PFSK-1 (cell line): ENCODE results near the gene FMNL1.

Source experiments
- FOXP2 ChIP-seq: optimal IDR thresholded peaks from 2 replicates; pipeline ENCODE3; 2011; ENCODE audit warnings: borderline replicate concordance, control low read depth, inconsistent platforms; ENCODE audit not compliant: insufficient read depth; ENCODE audit errors: extremely low read length, extremely low read depth
- POLR2AphosphoS5 ChIP-seq: IDR thresholded peaks from 2 replicates; pipeline ENCODE4 v1.6.1; 2012; ENCODE audit warnings: low read depth, mild to moderate bottlenecking, control low read depth, low read length, moderate library complexity
- REST ChIP-seq, 2 experiments: IDR thresholded peaks; 2 replicates each; pipeline versions ENCODE4 v1.6.1 to v1.8.0; 2011 to 2012; ENCODE audit warnings: low read depth in 2 of 2, low read length in 2 of 2, control low read depth in 1 of 2, inconsistent platforms in 1 of 2, mild to moderate bottlenecking in 1 of 2, moderate library complexity in 1 of 2; ENCODE audit not compliant: insufficient read depth in 1 of 2
- SIN3A ChIP-seq: IDR thresholded peaks from 2 replicates; pipeline ENCODE4 v1.6.1; 2012; ENCODE audit warnings: mild to moderate bottlenecking, low read length, moderate library complexity, borderline replicate concordance; ENCODE audit not compliant: insufficient read depth
- TAF1 ChIP-seq: IDR thresholded peaks from 2 replicates; pipeline ENCODE4 v1.6.1; 2012; ENCODE audit warnings: low read length, control low read depth, borderline replicate concordance; ENCODE audit not compliant: insufficient read depth

Gene FMNL1

DNA sequence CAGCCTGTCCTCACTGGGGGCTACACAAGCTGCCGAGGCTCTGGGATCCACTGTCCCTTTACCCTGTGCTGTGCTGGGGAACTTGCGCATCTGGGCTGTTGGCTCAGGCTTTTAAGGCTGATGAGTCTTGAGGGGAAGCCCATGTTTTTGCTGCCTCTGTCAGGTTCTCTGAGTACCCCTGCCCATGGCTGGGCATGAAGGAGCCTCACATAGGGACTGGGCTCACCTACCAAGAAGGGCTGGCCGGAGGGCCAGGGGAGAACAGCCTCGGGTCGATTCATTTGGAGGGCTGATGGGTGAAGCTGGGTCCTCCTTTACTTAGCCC is 14.6 kb downstream of the FMNL1 start:
- TF ChIP-seq FOXP2 = no peak

GRCh38 chr17:45237686-45238085 is 16.0 kb downstream of the FMNL1 start:
- TF ChIP-seq POLR2AphosphoS5 (no peak), TAF1 (no peak), REST (IDR thresholded peaks at IDR 0.05; ENCODE audit: insufficient read depth in 1 of 2, low read depth in 2 of 2, low read length in 2 of 2) (no peak), FOXP2 (no peak)

DNA sequence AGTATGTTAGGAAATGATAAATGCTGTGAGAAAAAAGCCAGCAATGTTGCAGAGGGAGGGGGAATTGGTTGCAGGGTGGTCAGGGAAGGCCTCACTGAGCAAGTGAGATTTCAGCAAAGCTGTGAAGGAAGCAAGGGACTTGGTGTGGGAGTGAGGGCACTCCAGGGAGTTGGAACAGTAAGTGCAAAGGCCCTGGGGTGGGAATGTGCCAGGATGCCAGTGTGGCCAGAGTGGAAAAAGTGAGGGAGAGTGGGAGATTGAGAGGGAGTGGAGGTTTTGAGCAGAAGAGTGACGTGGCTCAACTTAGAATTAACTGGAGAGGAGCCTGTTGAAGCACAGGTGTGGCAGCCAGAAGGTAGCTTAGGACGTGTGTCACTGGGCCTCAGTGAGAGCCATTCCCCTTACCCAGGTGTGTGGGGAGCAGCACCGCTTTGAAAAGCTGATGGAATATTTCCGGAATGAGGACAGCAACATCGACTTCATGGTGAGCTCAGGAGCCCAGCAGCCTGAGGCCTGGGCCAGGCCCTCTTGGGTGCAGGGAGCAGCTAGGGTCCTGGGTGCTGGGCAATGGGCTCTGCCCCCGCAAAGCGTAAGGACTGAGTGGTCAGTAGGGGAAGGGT is 16.6 kb downstream of the FMNL1 start:
- TF ChIP-seq SIN3A (no peak), FOXP2 (no peak), REST (IDR thresholded peaks at IDR 0.05; ENCODE audit: insufficient read depth in 1 of 2, low read depth in 2 of 2, low read length in 2 of 2) (no peak), POLR2AphosphoS5 (no peak), TAF1 (no peak)

GRCh38 chr17:45240905-45241327 is 19.2 kb downstream of the FMNL1 start:
- TF ChIP-seq SIN3A = no peak
- no peak for TF ChIP-seq TAF1
- no peak for TF ChIP-seq POLR2AphosphoS5
- no peak for TF ChIP-seq REST (IDR thresholded peaks at IDR 0.05; ENCODE audit: insufficient read depth in 1 of 2, low read depth in 2 of 2, low read length in 2 of 2)
- no peak for TF ChIP-seq FOXP2

DNA sequence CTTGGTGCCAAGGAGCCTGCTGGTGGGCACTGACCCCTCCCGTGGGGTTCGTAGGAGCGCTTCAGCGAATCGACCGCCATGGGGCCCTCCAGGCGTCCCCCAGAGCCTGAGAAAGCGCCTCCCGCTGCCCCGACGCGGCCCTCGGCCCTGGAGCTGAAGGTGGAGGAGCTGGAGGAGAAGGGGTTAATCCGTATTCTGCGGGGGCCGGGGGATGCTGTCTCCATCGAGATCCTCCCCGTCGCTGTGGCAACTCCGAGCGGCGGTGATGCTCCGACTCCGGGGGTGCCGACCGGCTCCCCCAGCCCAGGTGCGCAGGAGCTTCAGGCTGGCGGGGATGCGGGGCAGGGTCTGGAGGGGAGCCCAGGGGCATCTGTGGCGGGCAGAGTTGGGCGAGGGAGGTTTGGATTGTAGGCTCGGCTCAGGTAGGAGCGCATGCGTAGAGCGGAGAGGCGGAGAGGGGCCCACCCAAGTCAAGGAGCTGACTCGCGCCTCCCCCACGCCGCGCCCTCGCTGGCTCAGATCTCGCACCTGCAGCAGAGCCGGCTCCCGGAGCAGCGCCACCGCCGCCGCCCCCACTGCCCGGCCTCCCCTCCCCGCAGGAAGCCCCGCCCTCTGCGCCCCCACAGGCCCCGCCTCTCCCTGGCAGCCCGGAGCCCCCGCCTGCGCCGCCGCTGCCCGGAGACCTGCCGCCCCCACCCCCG is 19.8 kb downstream of the FMNL1 start:
- no peak for TF ChIP-seq POLR2AphosphoS5
- TF ChIP-seq TAF1 = no peak
- TF ChIP-seq REST (IDR thresholded peaks at IDR 0.05; ENCODE audit: insufficient read depth in 1 of 2, low read depth in 2 of 2, low read length in 2 of 2) = no peak
- TF ChIP-seq FOXP2 = no peak
- TF ChIP-seq SIN3A = no peak
